GM03348 (cell line): ENCODE results near the gene NAA15.
A peak's percentile ranks its signal among the peaks of the same experiment; 100 is the strongest.
"Not testable (repeated sequence)": the region's sequence is repeated elsewhere in the genome, so short reads cannot be mapped to it uniquely, and the experiment has no call there.

Source experiments
- DNase-seq: peaks from one replicate; pipeline ENCODE4 v3.0.0; 2012; ENCODE audit warnings: low spot score

The NAA15 gene

GRCh38 chr4:139301113-139301820 is at the start of gene NAA15:
TSS of gene NAA15 (plus strand) at chr4:139301505. CDS start at chr4:139301778, 273 bp downstream.
- DNase-seq, result peak; percentile 99

DNA sequence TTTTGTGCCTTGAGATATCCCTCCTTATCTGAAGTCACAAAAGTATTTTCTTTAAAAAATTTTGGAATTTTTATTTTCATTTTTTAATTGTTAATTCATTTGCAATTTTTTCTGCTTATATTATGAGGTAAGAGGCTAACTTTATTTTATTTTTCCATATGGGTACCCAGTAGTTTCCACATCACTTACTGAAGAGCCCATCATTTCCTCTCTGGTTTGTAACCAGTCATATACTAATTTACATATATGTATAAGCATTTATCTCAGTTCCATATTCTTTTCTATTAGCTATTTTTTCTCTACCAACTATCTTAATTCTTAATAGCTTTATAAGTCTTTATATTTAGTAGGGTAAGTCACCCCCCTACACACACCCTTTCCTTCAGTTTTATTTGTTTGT is 48.3 kb upstream of the NAA15 start:
- DNase-seq, result no peak

GRCh38 chr4:139253713-139254112 is 47.6 kb upstream of the NAA15 start:
- peak; percentile 43 for DNase-seq

- DNase-seq, result not testable (repeated sequence)
Observed at GRCh38 chr4:139255581-139255980, 45.7 kb upstream of the NAA15 start.

DNA sequence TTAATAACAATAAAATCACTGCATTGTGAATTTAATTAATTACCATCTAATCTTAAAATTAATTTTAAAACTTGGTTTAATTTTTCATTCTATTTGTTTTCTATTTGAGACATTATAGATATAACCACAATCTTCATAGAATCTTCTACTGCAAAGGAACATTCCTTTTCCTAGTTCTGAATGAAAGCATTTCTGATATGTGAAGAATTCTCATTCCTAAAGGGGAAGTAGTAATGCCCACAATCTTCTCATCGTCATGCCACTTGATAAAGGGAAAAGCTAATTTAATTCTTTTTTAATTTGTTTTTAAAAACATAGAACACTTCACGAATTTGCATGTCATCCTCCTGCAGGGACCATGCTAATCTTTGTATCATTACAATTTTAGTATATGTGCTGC is 45.0 kb upstream of the NAA15 start:
- peak; percentile 34 for DNase-seq

DNA sequence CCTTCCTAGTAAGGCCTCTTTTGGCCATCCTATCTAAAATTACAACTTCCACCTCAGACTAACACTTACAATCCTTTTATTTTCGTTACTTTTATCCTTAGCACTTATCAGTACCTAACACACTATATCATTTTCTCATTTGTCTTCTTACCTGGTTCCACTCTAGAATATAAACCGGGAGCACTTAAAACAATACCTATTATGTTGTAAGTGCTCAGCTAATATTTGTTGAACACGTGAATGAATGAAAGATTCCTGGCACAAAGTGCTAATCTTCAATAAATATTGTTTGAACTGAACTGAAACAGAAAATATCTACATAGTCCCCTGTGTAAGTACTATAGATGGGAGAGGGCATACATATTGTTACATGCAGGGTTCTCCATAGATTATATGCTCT is 35.7 kb upstream of the NAA15 start:
- DNase-seq, result no peak

DNA sequence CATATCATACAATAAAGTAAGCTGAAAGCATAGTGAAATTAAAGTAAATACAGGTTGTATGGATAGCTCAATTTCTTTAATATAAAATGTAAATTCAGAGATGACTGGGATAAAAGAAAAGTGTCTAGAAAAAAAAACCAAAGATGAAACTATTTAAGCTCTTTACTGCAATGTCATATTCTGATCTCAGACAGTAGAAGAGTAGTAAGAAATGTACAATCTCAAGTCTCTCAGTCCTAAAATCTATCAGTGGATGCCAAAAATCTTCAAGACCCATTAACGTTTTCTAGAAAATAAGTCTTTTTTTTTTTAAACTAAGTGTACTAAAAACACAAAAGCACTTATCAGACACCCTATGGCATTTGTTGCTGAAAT is 35.1 kb upstream of the NAA15 start:
- DNase-seq, result no peak

DNA sequence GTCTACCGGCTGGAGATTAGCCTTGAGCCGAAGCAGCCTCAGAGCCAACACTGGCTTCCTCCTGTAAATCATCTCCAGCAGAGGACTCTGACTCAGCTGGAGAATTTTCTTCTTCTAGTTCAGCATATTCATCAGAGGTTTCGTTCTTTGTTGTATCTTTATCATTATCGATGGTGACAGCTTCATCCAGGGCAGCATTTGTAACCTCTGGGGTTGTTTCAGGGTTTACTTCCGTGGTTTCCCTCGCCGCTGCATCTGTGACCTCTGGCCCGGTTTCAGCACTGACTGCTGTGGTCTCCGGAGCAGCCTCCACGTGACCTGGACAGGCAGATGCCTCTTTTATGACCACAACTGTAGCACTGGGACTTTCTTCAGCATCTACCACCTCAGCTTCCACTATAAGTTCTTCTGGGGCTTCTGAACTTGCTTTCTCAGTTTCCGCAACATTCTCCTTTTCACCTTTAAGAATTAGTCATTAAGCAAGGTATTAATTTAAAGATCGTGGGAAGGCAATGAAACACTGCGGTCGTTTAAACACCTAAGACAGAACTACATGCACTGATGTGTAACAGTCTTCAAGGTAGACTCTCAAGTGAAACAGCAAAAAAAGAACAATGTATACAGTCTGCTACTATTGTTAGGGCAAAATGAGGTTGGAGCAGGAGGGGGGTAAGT is 34.6 kb upstream of the NAA15 start:
- peak; percentile 81 for DNase-seq

DNA sequence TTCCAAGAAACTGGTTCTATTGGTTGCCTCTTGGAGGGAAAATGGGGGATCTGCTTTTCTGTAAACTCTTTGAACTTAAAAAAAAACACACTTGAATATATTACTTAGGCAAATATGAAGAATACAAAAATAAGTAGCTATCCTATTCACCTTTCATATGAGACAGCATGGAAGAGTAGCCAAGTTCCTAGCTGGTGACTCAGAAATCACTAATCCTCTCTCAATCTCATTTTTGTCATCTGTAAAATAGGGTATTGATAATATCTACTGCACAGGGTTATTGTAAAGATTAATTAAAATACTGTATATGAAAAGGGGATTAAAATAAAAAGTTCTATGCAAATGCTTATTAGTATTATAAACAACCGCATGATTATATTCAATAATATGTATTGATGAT is 34.0 kb upstream of the NAA15 start:
- peak; percentile 26 for DNase-seq

GRCh38 chr4:139273835-139274234 is 27.5 kb upstream of the NAA15 start:
- DNase-seq, result no peak

GRCh38 chr4:139274790-139275189 is 26.5 kb upstream of the NAA15 start:
- DNase-seq, result no peak

DNA sequence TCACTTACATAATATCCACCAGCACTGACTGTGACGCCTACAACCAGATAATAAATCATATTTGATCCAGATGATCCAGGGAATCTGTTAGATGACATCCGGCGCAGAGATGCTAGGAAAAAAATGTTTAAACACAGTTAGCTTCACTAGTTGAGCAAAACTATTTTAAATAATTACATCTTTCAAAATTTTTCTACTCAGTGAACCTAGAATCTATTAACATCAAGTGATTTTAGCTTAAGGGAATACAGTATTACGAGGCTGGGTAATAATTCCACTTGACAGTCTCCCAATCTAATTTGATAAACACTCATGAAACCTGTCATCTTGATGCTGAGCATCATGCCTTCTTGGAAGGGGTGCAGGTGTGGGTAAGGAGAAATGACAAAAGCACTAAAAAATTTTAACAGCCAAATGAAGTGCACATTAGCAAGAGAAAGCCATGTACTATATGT is 26.0 kb upstream of the NAA15 start:
- no peak for DNase-seq

DNA sequence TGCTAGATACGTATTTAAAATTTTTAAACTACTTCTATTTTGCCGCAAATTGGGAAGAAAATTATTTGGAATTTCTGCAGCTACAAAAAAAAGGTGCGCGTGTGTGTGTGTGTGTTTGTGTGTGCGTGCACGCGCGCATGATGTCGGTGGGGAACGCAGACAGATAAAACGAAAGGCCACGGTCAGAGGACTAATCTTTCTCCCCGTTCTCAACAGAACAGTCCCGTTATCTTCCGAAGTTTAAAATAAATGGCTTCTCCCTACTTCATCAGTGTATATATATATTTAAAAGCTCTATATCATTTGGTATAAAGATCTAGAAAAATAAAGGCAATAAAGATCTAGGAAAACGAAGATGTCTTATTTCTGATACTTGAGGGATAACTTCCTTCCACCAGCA is 22.8 kb upstream of the NAA15 start:
- no peak for DNase-seq

- no peak for DNase-seq
Observed at GRCh38 chr4:139278912-139279759, 22.2 kb upstream of the NAA15 start.

GRCh38 chr4:139279760-139280620 is 21.3 kb upstream of the NAA15 start, which contains the start of gene MGARP:
TSS of gene MGARP (minus strand) at chr4:139280225. CDS start at chr4:139280158, 67 bp downstream.
- peak; percentile 24 for DNase-seq

DNA sequence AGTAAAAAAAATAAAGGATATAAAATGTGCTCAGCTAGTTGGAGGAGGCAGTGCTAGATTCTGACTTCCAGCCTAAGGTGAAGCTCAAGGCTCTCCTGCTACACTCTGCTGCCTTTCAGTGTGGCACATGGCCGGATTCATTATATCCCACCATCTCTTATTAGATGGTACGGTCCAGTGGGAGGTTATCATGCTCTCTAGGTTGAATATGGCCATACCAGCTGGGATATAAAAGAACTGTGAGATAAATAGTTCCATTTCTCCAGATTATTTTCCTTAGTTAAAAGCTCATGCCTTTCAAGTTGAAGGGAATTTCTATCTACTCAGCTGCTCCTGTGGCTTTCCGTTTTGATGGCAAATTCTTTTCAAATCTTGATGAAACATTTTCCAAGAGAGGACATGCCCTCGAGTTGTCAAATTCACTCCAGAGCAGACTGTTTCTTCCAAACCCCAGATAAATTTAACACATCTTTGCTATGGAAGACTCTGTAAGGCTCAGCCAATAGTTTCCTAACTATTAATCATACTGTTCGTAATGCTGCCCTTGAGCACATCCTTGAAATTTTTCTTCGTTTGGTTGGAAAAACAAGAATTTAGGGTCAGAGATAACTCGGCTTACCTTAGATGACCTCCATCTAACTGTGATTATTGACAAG is 19.1 kb upstream of the NAA15 start:
- DNase-seq, result no peak

DNA sequence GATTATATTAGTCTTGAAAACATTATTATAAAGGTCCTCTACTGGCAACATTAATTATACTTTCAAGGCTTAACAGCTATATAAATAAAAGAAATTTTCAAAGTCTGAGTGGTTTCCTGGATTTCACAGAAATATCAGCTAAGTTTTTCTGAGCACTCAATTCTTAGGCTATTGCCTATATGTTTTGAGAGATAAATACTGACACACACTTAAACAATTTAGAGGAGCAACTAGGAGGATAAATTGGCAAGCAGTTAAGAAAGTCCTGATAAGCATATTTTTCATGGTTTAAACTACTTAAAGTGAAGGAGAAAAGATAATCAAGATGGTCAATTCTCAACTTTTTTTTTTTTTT is 18.6 kb upstream of the NAA15 start:
- no peak for DNase-seq

- no peak for DNase-seq
Observed at GRCh38 chr4:139286186-139286698, 15.1 kb upstream of the NAA15 start.

- DNase-seq, result peak; percentile 94
Observed at GRCh38 chr4:139295206-139295941, 5.9 kb upstream of the NAA15 start.

DNA sequence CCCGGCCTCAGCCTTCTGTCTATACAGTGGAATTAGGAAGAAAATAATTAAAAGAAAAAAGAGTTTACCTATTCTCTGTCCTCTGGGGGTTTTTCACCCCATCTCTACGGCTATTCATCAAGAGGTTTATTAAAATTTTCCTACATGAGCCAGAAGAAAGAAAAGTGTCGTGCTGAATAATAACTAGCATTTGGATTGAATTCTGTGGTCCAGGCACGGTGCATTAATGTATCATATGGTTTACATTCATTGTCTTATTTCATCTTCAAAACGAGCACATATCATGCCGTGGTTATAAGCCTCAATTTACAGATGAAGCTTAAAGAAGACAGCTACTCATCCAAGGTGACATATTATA is 5.4 kb upstream of the NAA15 start:
- no peak for DNase-seq
